Thyroid gland (tissue), 4 donors: ENCODE data around the gene USH1G.

ENCODE experiments used
- POLR2A ChIP-seq, 2 donors: fragments of 450-650 bp; IDR thresholded peaks; one replicate each; pipeline ENCODE4 v1.6.1; 2017; ENCODE audit warnings: antibody characterized with exemption in 2 of 2, mild to moderate bottlenecking in 2 of 2, moderate library complexity in 1 of 2
- TF ChIP-seq, protein P1 (sequence below), 6 experiments: fragments of 200-600 bp in 3 of 6; fragments of 450-650 bp in 3 of 6; sonication (generic) in 3 of 6; IDR thresholded peaks; one replicate each; pipeline ENCODE4 v1.5.1; 2016 to 2019; ENCODE audit warnings: antibody characterized with exemption in 6 of 6, mild to moderate bottlenecking in 2 of 6, inconsistent platforms in 1 of 6, moderate library complexity in 1 of 6

DNA sequence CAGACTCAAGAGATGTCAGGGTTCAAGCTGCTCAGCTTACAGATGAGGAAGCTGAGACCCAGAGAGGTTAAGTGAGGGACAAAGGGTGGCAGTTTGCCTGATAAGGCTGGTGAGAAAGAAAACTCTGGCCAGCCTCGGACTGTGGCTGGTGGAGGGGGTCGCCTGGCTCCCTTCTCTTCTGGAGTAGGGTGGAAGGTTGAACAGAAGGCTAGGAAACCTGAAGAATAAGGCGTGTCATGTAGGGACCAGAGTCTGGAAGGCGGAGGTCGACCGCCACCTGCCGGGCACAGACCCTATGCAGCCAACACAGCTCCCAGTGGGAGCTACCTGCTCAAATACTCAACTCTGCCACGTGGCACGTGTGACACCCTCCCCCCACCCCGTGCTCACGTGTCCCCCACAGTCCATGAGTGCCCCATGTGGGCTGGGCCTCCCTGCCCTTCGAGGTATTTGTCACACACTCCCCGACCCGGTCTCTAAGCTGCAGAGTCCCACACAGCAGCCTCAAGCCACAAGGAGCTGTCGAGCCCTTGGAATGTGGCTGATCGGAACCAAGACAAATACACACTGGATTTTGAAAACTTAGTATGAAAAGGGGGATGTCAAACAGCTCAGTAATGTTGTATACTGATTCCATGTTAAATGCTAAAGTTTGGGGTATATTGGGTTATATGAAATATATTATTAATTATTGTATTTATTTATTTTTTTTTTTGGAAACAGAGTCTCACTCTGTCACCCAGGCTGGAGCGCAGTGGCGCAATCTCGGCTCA, 37.7 kb upstream of the USH1G start:
- TF ChIP-seq, protein P1, sequence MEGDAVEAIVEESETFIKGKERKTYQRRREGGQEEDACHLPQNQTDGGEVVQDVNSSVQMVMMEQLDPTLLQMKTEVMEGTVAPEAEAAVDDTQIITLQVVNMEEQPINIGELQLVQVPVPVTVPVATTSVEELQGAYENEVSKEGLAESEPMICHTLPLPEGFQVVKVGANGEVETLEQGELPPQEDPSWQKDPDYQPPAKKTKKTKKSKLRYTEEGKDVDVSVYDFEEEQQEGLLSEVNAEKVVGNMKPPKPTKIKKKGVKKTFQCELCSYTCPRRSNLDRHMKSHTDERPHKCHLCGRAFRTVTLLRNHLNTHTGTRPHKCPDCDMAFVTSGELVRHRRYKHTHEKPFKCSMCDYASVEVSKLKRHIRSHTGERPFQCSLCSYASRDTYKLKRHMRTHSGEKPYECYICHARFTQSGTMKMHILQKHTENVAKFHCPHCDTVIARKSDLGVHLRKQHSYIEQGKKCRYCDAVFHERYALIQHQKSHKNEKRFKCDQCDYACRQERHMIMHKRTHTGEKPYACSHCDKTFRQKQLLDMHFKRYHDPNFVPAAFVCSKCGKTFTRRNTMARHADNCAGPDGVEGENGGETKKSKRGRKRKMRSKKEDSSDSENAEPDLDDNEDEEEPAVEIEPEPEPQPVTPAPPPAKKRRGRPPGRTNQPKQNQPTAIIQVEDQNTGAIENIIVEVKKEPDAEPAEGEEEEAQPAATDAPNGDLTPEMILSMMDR (IDR thresholded peaks at IDR 0.05), result no peak
- no peak for TF ChIP-seq POLR2A (IDR thresholded peaks at IDR 0.05)
